ENCODE measurements around the gene FTCD.
"Not testable (repeated sequence)": the region's sequence is repeated elsewhere in the genome, so short reads cannot be mapped to it uniquely, and the experiment has no call there.

Gene FTCD

GRCh38 chr21:46152927-46153246 lies 2.5 kb downstream of the FTCD start:
- no peak for DNase-seq

- DNase-seq: no peak
These were observed 3.1 kb downstream of the FTCD start for GRCh38 chr21:46151989-46152926.

- DNase-seq: no peak
These were observed 4.0 kb downstream of the FTCD start for GRCh38 chr21:46151261-46151988.

GRCh38 chr21:46150491-46151121 lies 4.8 kb downstream of the FTCD start:
- DNase-seq: no peak

- no peak for DNase-seq
These were observed 5.3 kb downstream of the FTCD start for GRCh38 chr21:46150073-46150472.

- DNase-seq: no peak
These were observed 6.0 kb downstream of the FTCD start for GRCh38 chr21:46149205-46149901.

GRCh38 chr21:46148106-46148505 lies 7.3 kb downstream of the FTCD start:
- DNase-seq: no peak

- DNase-seq: peak; percentile 61 to 64
These were observed 8.0 kb downstream of the FTCD start for GRCh38 chr21:46147429-46147828.

GRCh38 chr21:46146856-46147255 lies 8.5 kb downstream of the FTCD start:
- DNase-seq: no peak

GRCh38 chr21:46145840-46146691 lies 9.3 kb downstream of the FTCD start:
- no peak for DNase-seq

- DNase-seq: no peak
These were observed 10.1 kb downstream of the FTCD start for GRCh38 chr21:46145159-46145839.

- peak; percentile 17 to 20 for DNase-seq
These were observed 10.8 kb downstream of the FTCD start for GRCh38 chr21:46144464-46145070.

GRCh38 chr21:46142582-46143473 lies 12.6 kb downstream of the FTCD start:
- peak; percentile 21 to 38 for DNase-seq

- no peak for DNase-seq
These were observed 13.4 kb downstream of the FTCD start for GRCh38 chr21:46141767-46142581.

GRCh38 chr21:46140352-46141003 lies 14.9 kb downstream of the FTCD start:
- not testable (repeated sequence) for DNase-seq

GRCh38 chr21:46139686-46140085 lies 15.7 kb downstream of the FTCD start:
- DNase-seq: no peak

GRCh38 chr21:46138383-46138970 lies 16.9 kb downstream of the FTCD start:
- no peak for DNase-seq

GRCh38 chr21:46137908-46138307 lies 17.5 kb downstream of the FTCD start:
- DNase-seq: no peak
